GM23338 (cell line): ENCODE data around the gene ZSCAN1. TPM values are rescaled to one million over a fixed set of nuclear protein-coding genes. Genes with fewer than 3 reads are reported as not detected.

Source experiments
- ATAC-seq: fragments of 200-7000 bp; cut with Tn5 transposase; 3 replicates; pipeline ENCODE4 v1.9.1; 2020
- DNase-seq: peaks from one replicate; pipeline ENCODE4 v3.0.0-alpha.2; 2015; ENCODE audit warnings: low spot score
- H2AFZ ChIP-seq: fragments of 200-600 bp; sonication (generic); 2 replicates; pipeline ENCODE4 v1.8.0; 2016; ENCODE audit warnings: antibody characterized with exemption, mild to moderate bottlenecking, moderate library complexity
- H3F3A ChIP-seq: fragments of 200-600 bp; sonication (generic); replicated peaks from 2 replicates; pipeline ENCODE4 v1.8.0; 2017; ENCODE audit warnings: antibody characterized with exemption, mixed run types, low read depth
- H3K27ac ChIP-seq: fragments of 200-600 bp; sonication (generic); 2 replicates; pipeline ENCODE4 v1.6.1; 2016; ENCODE audit warnings: low read depth
- H3K27me3 ChIP-seq: fragments of 200-600 bp; sonication (generic); 2 replicates; pipeline ENCODE4 v1.8.0; 2016; ENCODE audit warnings: mild to moderate bottlenecking, mixed run types, moderate library complexity; ENCODE audit not compliant: insufficient read depth
- H3K36me3 ChIP-seq: fragments of 200-600 bp; sonication (generic); 2 replicates; pipeline ENCODE4 v1.8.0; 2016; ENCODE audit warnings: mild to moderate bottlenecking; ENCODE audit not compliant: insufficient read depth
- H3K4me1 ChIP-seq: fragments of 200-600 bp; sonication (generic); 2 replicates; pipeline ENCODE4 v1.8.0; 2016; ENCODE audit warnings: mild to moderate bottlenecking, moderate library complexity; ENCODE audit not compliant: insufficient read depth
- H3K4me2 ChIP-seq: fragments of 200-600 bp; sonication (generic); 2 replicates; pipeline ENCODE4 v1.7.1; 2017; ENCODE audit warnings: mixed run types
- H3K4me3 ChIP-seq: fragments of 200-600 bp; sonication (generic); 2 replicates; pipeline ENCODE4 v1.6.1; 2016; ENCODE audit warnings: mixed run types
- H3K79me2 ChIP-seq: fragments of 200-600 bp; sonication (generic); replicated peaks from 2 replicates; pipeline ENCODE4 v1.8.0; 2017; ENCODE audit warnings: mild to moderate bottlenecking; ENCODE audit not compliant: insufficient read depth
- H3K9me2 ChIP-seq: fragments of 200-600 bp; sonication (generic); 2 replicates; pipeline ENCODE4 v1.8.0; 2017; ENCODE audit not compliant: insufficient read depth
- H4K20me1 ChIP-seq: fragments of 200-600 bp; sonication (generic); replicated peaks from 2 replicates; pipeline ENCODE4 v1.8.0; 2017; ENCODE audit warnings: mild to moderate bottlenecking; ENCODE audit not compliant: insufficient read depth
- H3K27ac Mint-ChIP-seq: 2 replicates; pipeline ENCODE4 v1.8.0; 2020; ENCODE audit warnings: inconsistent platforms, mild to moderate bottlenecking, moderate library complexity, mixed read lengths
- H3K27me3 Mint-ChIP-seq: 3 replicates; pipeline ENCODE4 v1.8.0; 2022; ENCODE audit warnings: low read depth, mild to moderate bottlenecking, moderate library complexity, mixed read lengths, inconsistent platforms; ENCODE audit not compliant: insufficient read depth, poor library complexity
- H3K36me3 Mint-ChIP-seq: 3 replicates; pipeline ENCODE4 v1.8.0; 2021; ENCODE audit warnings: low read depth, mild to moderate bottlenecking, inconsistent platforms, moderate library complexity, mixed read lengths
- H3K4me1 Mint-ChIP-seq: 3 replicates; pipeline ENCODE4 v1.8.0; 2020; ENCODE audit warnings: mild to moderate bottlenecking, inconsistent platforms, mixed read lengths
- H3K4me3 Mint-ChIP-seq: 3 replicates; pipeline ENCODE4 v1.8.0; 2021; ENCODE audit warnings: moderate library complexity, mild to moderate bottlenecking, inconsistent platforms, mixed read lengths
- H3K9me3 Mint-ChIP-seq: 3 replicates; pipeline ENCODE4 v1.8.0; 2020; ENCODE audit warnings: moderate library complexity, mild to moderate bottlenecking, inconsistent platforms, mixed read lengths
- CREB1 ChIP-seq: fragments of 250-450 bp; sonication (Bioruptor Pico); IDR thresholded peaks from 2 replicates; pipeline ENCODE4 v1.5.0; 2020; ENCODE audit warnings: low read depth, mild to moderate bottlenecking, moderate library complexity
- JUNB ChIP-seq: IDR thresholded peaks from one replicate; pipeline ENCODE4 v1.6.1; 2016; ENCODE audit warnings: antibody characterized with exemption; ENCODE audit not compliant: unreplicated experiment
- NANOG ChIP-seq: IDR thresholded peaks from 2 replicates; pipeline ENCODE4 v1.6.1; 2016; ENCODE audit warnings: antibody characterized with exemption, borderline replicate concordance
- POLR2AphosphoS5 ChIP-seq: IDR thresholded peaks from 2 replicates; pipeline ENCODE4 v1.6.1; 2016; ENCODE audit warnings: antibody characterized with exemption, low read depth
- ZNF114 ChIP-seq: fragments of 250-450 bp; sonication (Bioruptor Pico); IDR thresholded peaks from 2 replicates; pipeline ENCODE4 v1.5.0; 2020; ENCODE audit warnings: mild to moderate bottlenecking, moderate library complexity
- polyA plus RNA-seq: library from polyadenylated mRNA; unstranded; fragments of >200 nt; fragmentation: Nextera tagmentation; extraction: Ambion mirVana; gene quantifications from 2 replicates; pipeline ENCODE4 v1.2.1, GENCODE V29; 2016
- total RNA-seq: library from RNA; depleted of rRNA; stranded (reverse); fragments of >200 nt; shearing (Covaris generic); gene quantifications from 2 replicates; pipeline ENCODE4 v1.2.3, GENCODE V29; 2014
- TF ChIP-seq, protein P1 (sequence below): IDR thresholded peaks from 2 replicates; pipeline ENCODE4 v1.6.1; 2016; ENCODE audit warnings: antibody characterized with exemption
- TF ChIP-seq, protein P2 (sequence below): fragments of 250-450 bp; sonication (Bioruptor Pico); IDR thresholded peaks from 2 replicates; pipeline ENCODE4 v1.5.0; 2020; ENCODE audit warnings: mild to moderate bottlenecking, moderate library complexity
- TF ChIP-seq, protein P3 (sequence below): IDR thresholded peaks from one replicate; pipeline ENCODE4 v1.6.1; 2018; ENCODE audit warnings: antibody characterized with exemption; ENCODE audit not compliant: unreplicated experiment

Gene ZSCAN1
- total and polyA plus RNA-seq, 2 experiments from 2014 or later: 1.5 to 3.9 TPM

DNA sequence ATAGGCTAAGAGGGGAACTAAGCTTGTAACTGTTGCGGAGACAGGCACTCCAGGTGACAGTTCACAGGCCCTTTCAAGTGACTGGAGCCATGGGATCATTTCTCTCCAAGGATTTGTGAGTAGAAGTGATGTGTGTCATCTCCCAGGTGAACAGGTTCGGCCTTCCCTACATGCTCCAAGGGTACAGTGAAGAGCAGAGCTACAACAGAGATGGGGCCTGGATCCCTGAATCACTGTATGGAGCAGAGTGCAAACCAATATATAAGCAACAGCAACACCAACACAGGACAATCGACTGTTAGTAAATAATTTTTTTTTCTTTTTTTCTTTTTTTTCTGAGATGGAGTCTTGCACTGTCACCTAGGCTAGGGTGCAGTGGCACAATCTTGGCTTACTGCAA lies 49.2 kb downstream of the ZSCAN1 start (continued):
- TF ChIP-seq JUNB: no peak
- TF ChIP-seq POLR2AphosphoS5: no peak
- TF ChIP-seq, protein P1, sequence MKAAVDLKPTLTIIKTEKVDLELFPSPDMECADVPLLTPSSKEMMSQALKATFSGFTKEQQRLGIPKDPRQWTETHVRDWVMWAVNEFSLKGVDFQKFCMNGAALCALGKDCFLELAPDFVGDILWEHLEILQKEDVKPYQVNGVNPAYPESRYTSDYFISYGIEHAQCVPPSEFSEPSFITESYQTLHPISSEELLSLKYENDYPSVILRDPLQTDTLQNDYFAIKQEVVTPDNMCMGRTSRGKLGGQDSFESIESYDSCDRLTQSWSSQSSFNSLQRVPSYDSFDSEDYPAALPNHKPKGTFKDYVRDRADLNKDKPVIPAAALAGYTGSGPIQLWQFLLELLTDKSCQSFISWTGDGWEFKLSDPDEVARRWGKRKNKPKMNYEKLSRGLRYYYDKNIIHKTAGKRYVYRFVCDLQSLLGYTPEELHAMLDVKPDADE: no peak
- TF ChIP-seq CREB1 (CRISPR knock-in tag): no peak

DNA sequence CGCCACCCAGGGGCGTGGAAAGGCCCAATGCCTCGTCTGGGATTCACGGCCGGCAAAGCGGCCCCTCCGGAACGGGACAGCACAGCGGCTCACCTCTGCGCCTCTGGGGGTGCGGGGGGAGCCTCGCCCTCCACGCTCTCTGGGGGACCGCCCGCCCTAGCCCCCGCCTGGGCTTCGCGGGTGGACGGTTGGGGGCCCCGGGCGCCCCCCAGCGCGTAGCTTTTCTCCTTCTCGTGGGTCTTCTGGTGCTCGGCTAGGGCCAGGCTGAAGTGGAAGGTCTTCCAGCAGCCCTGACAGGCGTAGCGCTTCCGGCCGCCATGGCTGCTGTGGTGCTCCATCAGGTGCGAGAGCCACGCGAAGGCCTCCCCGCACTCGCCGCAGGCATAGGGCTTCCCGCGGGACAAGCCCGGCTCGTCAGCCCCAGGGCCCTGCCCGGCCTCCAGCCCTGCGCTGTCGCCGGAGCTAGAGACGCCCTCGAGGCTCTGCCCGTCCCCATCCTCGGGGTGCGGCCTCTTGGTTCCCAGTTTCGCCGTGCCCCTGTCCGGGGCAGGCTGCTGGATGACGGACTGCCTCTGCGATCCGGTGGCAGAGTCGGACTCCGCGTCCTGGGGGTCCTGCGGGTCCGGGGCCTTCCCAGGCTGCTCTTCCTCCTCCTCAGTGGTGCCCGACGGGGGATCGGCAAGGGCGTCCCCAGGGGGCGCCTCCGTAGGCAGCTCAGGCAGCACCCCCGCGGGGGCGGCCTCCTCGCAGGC lies 50.9 kb downstream of the ZSCAN1 start:
- Histone ChIP-seq H4K20me1 (no peaks in the 10 kb centered on the region), H3K27me3 (no peaks in the 10 kb centered on the region), H3K4me2 (no peak overlapping the region), H3K27ac (no peak overlapping the region), H3K79me2 (no peaks in the 10 kb centered on the region), H3K4me3 (no peak overlapping the region), H3K36me3 (no peaks in the 10 kb centered on the region), H3F3A (0 out of 2 replicates have a peak, but pooled peaks cover 4% of the 10 kb centered on the region), H3K4me1 (no peaks in the 10 kb centered on the region), H2AFZ (no peak overlapping the region), H3K9me2 (peaks cover 2% of the 10 kb centered on the region; the same call in 1 of the 2 replicates)
- Mint-ChIP-seq H3K9me3 (peaks cover 55% of the 10 kb centered on the region), H3K4me3 (no peak overlapping the region), H3K27me3 (peaks cover 1% of the 10 kb centered on the region), H3K36me3 (peaks cover 71% of the 10 kb centered on the region), H3K4me1 (no peaks in the 10 kb centered on the region), H3K27ac (no peak overlapping the region)
- ATAC-seq (peak; percentile 38; the same call in 2 of the 3 replicates), DNase-seq (peak; percentile 21)
- TF ChIP-seq, protein P2, sequence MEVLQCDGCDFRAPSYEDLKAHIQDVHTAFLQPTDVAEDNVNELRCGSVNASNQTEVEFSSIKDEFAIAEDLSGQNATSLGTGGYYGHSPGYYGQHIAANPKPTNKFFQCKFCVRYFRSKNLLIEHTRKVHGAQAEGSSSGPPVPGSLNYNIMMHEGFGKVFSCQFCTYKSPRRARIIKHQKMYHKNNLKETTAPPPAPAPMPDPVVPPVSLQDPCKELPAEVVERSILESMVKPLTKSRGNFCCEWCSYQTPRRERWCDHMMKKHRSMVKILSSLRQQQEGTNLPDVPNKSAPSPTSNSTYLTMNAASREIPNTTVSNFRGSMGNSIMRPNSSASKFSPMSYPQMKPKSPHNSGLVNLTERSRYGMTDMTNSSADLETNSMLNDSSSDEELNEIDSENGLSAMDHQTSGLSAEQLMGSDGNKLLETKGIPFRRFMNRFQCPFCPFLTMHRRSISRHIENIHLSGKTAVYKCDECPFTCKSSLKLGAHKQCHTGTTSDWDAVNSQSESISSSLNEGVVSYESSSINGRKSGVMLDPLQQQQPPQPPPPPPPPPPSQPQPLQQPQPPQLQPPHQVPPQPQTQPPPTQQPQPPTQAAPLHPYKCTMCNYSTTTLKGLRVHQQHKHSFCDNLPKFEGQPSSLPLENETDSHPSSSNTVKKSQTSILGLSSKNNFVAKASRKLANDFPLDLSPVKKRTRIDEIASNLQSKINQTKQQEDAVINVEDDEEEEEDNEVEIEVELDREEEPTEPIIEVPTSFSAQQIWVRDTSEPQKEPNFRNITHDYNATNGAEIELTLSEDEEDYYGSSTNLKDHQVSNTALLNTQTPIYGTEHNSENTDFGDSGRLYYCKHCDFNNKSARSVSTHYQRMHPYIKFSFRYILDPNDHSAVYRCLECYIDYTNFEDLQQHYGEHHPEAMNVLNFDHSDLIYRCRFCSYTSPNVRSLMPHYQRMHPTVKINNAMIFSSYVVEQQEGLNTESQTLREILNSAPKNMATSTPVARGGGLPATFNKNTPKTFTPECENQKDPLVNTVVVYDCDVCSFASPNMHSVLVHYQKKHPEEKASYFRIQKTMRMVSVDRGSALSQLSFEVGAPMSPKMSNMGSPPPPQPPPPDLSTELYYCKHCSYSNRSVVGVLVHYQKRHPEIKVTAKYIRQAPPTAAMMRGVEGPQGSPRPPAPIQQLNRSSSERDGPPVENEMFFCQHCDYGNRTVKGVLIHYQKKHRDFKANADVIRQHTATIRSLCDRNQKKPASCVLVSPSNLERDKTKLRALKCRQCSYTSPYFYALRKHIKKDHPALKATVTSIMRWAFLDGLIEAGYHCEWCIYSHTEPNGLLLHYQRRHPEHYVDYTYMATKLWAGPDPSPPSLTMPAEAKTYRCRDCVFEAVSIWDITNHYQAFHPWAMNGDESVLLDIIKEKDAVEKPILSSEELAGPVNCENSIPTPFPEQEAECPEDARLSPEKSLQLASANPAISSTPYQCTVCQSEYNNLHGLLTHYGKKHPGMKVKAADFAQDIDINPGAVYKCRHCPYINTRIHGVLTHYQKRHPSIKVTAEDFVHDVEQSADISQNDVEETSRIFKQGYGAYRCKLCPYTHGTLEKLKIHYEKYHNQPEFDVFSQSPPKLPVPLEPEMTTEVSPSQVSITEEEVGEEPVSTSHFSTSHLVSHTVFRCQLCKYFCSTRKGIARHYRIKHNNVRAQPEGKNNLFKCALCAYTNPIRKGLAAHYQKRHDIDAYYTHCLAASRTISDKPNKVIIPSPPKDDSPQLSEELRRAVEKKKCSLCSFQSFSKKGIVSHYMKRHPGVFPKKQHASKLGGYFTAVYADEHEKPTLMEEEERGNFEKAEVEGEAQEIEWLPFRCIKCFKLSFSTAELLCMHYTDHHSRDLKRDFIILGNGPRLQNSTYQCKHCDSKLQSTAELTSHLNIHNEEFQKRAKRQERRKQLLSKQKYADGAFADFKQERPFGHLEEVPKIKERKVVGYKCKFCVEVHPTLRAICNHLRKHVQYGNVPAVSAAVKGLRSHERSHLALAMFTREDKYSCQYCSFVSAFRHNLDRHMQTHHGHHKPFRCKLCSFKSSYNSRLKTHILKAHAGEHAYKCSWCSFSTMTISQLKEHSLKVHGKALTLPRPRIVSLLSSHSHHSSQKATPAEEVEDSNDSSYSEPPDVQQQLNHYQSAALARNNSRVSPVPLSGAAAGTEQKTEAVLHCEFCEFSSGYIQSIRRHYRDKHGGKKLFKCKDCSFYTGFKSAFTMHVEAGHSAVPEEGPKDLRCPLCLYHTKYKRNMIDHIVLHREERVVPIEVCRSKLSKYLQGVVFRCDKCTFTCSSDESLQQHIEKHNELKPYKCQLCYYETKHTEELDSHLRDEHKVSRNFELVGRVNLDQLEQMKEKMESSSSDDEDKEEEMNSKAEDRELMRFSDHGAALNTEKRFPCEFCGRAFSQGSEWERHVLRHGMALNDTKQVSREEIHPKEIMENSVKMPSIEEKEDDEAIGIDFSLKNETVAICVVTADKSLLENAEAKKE: no peak
- TF ChIP-seq, protein P1: no peak
- TF ChIP-seq, protein P3, sequence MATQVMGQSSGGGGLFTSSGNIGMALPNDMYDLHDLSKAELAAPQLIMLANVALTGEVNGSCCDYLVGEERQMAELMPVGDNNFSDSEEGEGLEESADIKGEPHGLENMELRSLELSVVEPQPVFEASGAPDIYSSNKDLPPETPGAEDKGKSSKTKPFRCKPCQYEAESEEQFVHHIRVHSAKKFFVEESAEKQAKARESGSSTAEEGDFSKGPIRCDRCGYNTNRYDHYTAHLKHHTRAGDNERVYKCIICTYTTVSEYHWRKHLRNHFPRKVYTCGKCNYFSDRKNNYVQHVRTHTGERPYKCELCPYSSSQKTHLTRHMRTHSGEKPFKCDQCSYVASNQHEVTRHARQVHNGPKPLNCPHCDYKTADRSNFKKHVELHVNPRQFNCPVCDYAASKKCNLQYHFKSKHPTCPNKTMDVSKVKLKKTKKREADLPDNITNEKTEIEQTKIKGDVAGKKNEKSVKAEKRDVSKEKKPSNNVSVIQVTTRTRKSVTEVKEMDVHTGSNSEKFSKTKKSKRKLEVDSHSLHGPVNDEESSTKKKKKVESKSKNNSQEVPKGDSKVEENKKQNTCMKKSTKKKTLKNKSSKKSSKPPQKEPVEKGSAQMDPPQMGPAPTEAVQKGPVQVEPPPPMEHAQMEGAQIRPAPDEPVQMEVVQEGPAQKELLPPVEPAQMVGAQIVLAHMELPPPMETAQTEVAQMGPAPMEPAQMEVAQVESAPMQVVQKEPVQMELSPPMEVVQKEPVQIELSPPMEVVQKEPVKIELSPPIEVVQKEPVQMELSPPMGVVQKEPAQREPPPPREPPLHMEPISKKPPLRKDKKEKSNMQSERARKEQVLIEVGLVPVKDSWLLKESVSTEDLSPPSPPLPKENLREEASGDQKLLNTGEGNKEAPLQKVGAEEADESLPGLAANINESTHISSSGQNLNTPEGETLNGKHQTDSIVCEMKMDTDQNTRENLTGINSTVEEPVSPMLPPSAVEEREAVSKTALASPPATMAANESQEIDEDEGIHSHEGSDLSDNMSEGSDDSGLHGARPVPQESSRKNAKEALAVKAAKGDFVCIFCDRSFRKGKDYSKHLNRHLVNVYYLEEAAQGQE: no peak
- TF ChIP-seq JUNB: no peak
- no peak for TF ChIP-seq ZNF114 (CRISPR knock-in tag)
- no peak for TF ChIP-seq CREB1 (CRISPR knock-in tag)
- no peak for TF ChIP-seq NANOG
